GM12873 (cell line): ENCODE data around the gene MOSMO.

Source experiments
- TF ChIP-seq, protein P1 (sequence below): IDR thresholded peaks from 2 replicates; pipeline ENCODE4 v1.5.1; 2012; ENCODE audit warnings: low read depth, mild to moderate bottlenecking, moderate library complexity, low read length, control low read depth; ENCODE audit not compliant: insufficient read depth; ENCODE audit errors: missing control alignments

The MOSMO gene

DNA sequence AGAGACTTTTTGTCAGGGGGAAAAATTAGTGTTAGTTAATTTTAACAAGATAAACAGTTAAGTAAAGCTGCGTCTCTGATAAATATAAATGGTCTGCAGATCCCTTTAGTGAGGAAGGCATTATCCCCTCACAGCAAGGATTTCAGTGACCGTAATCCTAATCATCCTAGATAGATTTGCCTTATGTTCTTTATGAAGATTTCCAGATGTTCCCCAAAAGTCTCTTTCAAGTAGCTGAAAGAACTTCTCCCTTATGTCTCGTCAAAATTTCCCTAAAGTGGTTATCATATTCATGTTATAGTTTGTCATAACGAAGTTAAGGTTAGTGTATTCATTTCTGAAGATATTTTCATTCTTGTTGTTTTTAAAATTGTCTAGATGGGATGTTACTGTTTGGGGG lies 5.6 kb downstream of the MOSMO start:
- TF ChIP-seq, protein P1, sequence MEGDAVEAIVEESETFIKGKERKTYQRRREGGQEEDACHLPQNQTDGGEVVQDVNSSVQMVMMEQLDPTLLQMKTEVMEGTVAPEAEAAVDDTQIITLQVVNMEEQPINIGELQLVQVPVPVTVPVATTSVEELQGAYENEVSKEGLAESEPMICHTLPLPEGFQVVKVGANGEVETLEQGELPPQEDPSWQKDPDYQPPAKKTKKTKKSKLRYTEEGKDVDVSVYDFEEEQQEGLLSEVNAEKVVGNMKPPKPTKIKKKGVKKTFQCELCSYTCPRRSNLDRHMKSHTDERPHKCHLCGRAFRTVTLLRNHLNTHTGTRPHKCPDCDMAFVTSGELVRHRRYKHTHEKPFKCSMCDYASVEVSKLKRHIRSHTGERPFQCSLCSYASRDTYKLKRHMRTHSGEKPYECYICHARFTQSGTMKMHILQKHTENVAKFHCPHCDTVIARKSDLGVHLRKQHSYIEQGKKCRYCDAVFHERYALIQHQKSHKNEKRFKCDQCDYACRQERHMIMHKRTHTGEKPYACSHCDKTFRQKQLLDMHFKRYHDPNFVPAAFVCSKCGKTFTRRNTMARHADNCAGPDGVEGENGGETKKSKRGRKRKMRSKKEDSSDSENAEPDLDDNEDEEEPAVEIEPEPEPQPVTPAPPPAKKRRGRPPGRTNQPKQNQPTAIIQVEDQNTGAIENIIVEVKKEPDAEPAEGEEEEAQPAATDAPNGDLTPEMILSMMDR, result no peak

DNA sequence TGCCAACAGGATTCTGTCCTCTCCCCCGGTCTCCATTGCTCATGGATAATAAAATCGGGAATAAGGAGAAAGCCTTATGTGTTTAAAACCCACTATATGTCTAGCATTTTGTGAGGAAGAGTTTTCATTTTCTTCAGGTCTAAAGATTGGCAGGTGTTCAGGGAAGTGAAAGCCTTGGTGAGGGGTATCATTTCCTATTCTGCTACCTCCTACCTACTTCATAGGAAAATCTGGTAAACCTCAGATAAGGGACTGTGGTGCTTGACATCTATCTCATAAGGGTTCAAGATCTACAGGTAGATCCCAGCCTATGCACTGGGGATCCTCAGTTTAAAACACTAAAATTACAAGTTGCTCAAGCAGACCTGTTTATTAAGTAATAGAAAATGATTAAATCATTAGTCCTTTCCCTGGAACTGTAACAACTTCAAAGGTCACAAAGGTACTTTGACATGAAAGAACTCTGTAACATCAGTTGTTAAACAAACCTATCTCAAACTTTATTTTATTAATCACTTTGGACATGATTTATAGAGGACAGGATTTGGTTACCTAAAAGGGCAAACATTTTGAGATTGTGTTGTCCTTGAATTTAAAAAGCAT lies 6.5 kb downstream of the MOSMO start:
- TF ChIP-seq, protein P1, result no peak

DNA sequence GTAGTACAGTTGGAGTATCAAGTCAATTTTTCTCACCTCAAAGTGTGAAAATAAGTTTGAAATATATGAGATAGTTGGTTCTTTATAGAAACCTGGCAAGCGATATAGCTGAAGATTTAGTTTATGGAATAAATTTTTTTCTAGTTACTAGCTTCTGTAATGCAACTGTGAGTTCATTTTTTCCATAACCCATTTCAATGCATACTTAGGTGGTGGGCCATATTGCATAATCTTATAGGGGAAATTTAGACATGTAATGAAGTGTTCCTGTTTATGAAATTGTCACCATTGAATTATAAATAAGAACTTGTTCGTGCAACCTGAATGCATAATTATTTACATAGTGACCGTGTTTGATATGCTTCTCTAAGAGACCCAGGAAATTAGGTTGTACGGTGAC lies 9.0 kb downstream of the MOSMO start:
- TF ChIP-seq, protein P1, result no peak

DNA sequence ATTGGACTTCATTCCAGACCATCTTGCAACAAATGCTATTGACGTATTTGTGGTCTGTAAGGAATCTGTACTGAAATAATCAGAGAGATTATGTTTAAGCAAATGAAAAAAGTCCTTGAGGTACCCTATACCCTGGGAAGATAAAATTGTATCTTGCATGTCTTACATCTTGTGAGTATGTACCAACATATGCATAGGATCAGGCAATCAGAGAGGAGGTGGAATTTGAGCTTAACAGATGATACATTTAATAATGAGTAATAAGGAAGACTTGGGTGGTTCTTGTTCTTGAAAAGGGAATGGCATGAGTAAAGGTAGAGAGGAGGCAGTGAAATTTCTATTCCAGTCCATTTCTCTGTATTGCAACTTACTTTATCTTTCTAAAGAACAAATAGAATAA lies 10.6 kb downstream of the MOSMO start:
- TF ChIP-seq, protein P1, result no peak

DNA sequence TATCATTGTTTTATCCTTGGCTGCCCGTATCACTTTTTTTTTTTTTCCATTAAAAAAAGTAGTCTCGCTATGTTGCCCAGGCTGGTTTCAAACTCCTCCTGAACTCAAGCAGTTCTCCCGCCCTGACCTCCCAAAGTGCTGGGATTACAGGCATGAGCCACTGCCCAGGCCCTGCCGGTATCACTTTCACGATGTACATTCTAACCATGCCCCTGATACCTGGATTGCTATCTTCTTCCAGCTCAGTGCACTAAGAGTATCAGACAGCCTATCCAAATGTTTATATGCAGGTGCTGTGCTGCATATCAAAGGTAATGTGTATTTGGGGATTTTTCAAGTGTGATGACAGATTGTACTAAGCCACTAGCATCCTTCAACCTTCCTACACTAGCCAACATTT lies 14.2 kb downstream of the MOSMO start:
- TF ChIP-seq, protein P1, result no peak

DNA sequence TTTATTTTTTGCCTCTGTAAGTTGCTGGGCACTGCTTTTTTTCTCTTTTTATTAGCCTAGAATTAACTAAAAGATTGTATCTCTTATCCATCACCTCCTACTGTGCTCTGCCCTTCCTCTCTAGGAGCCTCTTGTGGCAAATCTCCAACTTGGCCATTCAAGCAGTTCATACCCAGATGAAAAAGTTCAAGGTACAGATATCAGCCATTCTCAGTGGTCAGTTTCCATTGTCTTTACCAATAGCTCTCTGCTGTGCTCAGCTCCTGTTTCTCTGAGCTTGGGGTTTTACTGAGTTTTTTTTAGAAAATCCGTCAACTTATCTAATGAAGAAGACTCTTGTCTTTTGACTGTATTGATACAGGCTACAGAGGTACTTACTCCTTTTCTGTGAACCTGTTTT lies 15.6 kb downstream of the MOSMO start:
- TF ChIP-seq, protein P1, result no peak

DNA sequence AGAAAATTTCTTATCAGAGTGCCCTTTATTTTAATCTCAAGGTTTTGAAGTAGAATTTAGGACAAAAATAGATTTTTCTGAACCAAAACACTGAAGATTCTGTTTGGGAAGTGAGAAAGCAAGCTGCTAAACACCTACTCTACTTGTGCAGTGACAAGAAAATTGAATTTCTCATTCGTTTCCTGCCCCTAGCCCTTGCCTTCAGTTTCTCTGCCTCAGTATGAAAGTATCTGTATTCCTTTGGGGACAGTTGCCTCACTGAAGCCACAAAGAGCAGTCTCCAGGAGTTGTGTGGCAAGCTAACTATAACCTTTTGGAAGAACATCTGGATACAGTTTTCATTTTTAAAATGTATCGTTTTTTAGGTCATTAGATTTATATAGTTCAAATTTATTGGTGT lies 19.7 kb downstream of the MOSMO start:
- TF ChIP-seq, protein P1, result no peak
